Endothelial cell of umbilical vein (primary cell): ENCODE results near the gene CD48.

ENCODE experiments used
- EZH2 ChIP-seq: IDR thresholded peaks from 2 replicates; pipeline ENCODE4 v1.6.1; 2012; ENCODE audit warnings: borderline replicate concordance, low read depth, mild to moderate bottlenecking, moderate library complexity, low read length, inconsistent platforms; ENCODE audit not compliant: severe bottlenecking
- POLR2A ChIP-seq: IDR thresholded peaks from 2 replicates; pipeline ENCODE4 v1.6.1; 2012; ENCODE audit warnings: low read depth, mild to moderate bottlenecking, control low read depth, low read length
- POLR2AphosphoS5 ChIP-seq: IDR thresholded peaks from 2 replicates; pipeline ENCODE4 v1.6.1; 2012; ENCODE audit warnings: low read depth, mild to moderate bottlenecking, control low read depth, low read length, moderate library complexity; ENCODE audit not compliant: insufficient read depth
- TF ChIP-seq, protein P1 (sequence below), 2 donors: IDR thresholded peaks; 1 replicate in 1 of 2; 2 replicates in 1 of 2; pipeline ENCODE4 v1.5.1; 2011; ENCODE audit warnings: low read length in 2 of 2, mild to moderate bottlenecking in 2 of 2, moderate library complexity in 2 of 2, control low read depth in 1 of 2, inconsistent platforms in 1 of 2, low read depth in 1 of 2; ENCODE audit not compliant: insufficient read depth in 1 of 2; ENCODE audit errors: extremely low read depth in 1 of 2
- TF ChIP-seq, protein P2 (sequence below): IDR thresholded peaks from 2 replicates; pipeline ENCODE4 v1.6.1; 2011; ENCODE audit not compliant: insufficient read depth, insufficient read length

DNA sequence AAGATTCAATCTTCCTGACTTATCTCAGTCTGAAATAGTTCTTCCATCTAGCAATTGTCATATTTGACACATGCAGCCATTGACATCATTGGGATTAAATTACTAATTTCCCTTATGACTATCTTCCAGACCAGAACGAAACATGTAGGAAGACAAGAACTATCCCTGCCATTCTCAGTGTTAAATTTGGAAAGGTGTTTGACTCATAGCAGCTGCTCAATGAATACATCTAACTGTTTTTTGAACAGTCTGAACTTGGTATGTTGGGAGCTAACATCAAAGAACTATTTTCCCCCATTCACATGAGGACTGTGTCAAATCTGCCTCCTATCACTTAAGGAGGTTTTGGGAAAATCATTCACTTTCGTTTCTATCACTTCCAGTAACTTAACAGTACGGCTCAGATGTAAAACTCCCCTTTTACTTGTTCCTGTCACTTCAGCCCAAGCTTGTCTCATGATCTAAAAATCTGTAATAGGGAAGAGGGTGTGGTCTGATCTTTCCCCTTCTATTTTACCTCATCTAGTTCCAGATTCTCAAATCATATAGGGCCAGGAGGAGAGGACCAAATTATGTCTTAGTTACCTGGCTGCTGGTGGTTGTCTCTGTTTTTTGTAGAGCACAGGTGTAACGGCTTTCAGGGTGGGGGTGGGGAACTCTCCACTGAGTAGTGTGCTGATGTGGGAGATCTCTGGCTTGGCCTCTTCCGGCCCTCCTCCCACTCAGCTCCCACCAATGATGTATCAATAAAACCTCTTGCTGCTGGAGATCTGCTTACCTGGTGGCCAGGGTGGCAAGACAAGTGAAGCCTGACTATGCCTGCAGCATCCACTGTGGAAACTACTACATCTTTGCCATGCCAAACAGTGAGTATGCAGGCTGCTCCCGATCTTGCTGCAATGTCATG is 38.6 kb downstream of the CD48 start:
- TF ChIP-seq, protein P1, sequence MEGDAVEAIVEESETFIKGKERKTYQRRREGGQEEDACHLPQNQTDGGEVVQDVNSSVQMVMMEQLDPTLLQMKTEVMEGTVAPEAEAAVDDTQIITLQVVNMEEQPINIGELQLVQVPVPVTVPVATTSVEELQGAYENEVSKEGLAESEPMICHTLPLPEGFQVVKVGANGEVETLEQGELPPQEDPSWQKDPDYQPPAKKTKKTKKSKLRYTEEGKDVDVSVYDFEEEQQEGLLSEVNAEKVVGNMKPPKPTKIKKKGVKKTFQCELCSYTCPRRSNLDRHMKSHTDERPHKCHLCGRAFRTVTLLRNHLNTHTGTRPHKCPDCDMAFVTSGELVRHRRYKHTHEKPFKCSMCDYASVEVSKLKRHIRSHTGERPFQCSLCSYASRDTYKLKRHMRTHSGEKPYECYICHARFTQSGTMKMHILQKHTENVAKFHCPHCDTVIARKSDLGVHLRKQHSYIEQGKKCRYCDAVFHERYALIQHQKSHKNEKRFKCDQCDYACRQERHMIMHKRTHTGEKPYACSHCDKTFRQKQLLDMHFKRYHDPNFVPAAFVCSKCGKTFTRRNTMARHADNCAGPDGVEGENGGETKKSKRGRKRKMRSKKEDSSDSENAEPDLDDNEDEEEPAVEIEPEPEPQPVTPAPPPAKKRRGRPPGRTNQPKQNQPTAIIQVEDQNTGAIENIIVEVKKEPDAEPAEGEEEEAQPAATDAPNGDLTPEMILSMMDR (IDR thresholded peaks at IDR 0.05; ENCODE audit: extremely low read depth in 1 of 2, insufficient read depth in 1 of 2, low read depth in 1 of 2, low read length in 2 of 2): no peak
- TF ChIP-seq POLR2A (no peak), POLR2AphosphoS5 (no peak), EZH2 (no peak)
- TF ChIP-seq, protein P2, sequence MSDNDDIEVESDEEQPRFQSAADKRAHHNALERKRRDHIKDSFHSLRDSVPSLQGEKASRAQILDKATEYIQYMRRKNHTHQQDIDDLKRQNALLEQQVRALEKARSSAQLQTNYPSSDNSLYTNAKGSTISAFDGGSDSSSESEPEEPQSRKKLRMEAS: no peak
